ENCODE results near the gene POLD1. TPM values are rescaled to one million over a fixed set of nuclear protein-coding genes. Genes with fewer than 3 reads are reported as not detected.

Gene POLD1
- polyA plus RNA-seq, 3 donors: 9.3 to 22.4 (median 15.6) TPM

GRCh38 chr19:50428772-50429463 lies 44.8 kb downstream of the POLD1 start:
- H3K4me1 Mint-ChIP-seq: peaks cover 29% of the 10 kb centered on the region
- no peak for TF ChIP-seq CTCF (IDR thresholded peaks at IDR 0.05)
- H3K36me3 Mint-ChIP-seq: no peaks in the 10 kb centered on the region
- Histone ChIP-seq H3K9ac (ENCODE audit: insufficient read depth, low read length, poor library complexity, severe bottlenecking) (peak overlapping the region; percentile 56), H3K4me1 (ENCODE audit: control insufficient read depth in 1 of 2, insufficient read depth in 2 of 2, low read length in 2 of 2) (peaks cover 28 to 37% of the 10 kb centered on the region in 2 donors), H4K20me1 (ENCODE audit: insufficient read depth, low read length) (no peaks in the 10 kb centered on the region), H3K9me3 (replicated peaks in 1 of 2; ENCODE audit: control insufficient read depth in 1 of 2, insufficient read depth in 1 of 2, low read length in 2 of 2) (no peaks in the 10 kb centered on the region), H3K27me3 (ENCODE audit: control insufficient read depth in 2 of 2, insufficient read depth in 2 of 2, low read length in 2 of 2) (peaks cover 0 to 10% of the 10 kb centered on the region in 2 donors), H2AFZ (ENCODE audit: insufficient read depth, low read depth, low read length, poor library complexity, severe bottlenecking) (no peak overlapping the region), H3K36me3 (replicated peaks in 1 of 2; ENCODE audit: control insufficient read depth in 1 of 2, insufficient read depth in 2 of 2, low read length in 2 of 2) (no peaks in the 10 kb centered on the region), H3K4me3 (replicated peaks in 1 of 3; ENCODE audit: low read depth in 2 of 3, low read length in 3 of 3) (peak overlapping the region in 1 of 3 experiments; percentile 54), H3K4me2 (replicated peaks; ENCODE audit: extremely low read depth, low read length, poor library complexity, severe bottlenecking) (peak overlapping the region; percentile 61), H3K27ac (ENCODE audit: low read depth in 1 of 2, low read length in 2 of 2) (peak overlapping the region; percentile 82 to 83), H3K79me2 (ENCODE audit: insufficient read depth, low read length) (no peaks in the 10 kb centered on the region)
- peaks cover 11 to 23% (median 20%) of the 10 kb centered on the region in 3 donors for H3K27me3 Mint-ChIP-seq (ENCODE audit: low read depth in 3 of 3)
- H3K27ac Mint-ChIP-seq: peak overlapping the region in 5 of 7 donors; percentile 47 to 93 (median 71)
- H3K4me3 Mint-ChIP-seq: peak overlapping the region; percentile 20 to 22
- no peaks in the 10 kb centered on the region for H3K9me3 Mint-ChIP-seq
- WGBS (ENCODE audit: insufficient coverage): 73% methylated on average over 1 of the region's 7 CpGs
- DNase-seq: no peak
- intact Hi-C loops (cut with micrococcal nuclease): no loop called here

GRCh38 chr19:50430888-50431342 lies 46.8 kb downstream of the POLD1 start:
- Mint-ChIP-seq H3K27me3 (ENCODE audit: low read depth in 3 of 3) (peaks cover 14 to 27% (median 25%) of the 10 kb centered on the region in 3 donors), H3K4me3 (peak overlapping the region; percentile 82 to 96), H3K9me3 (no peaks in the 10 kb centered on the region), H3K27ac (peak overlapping the region; percentile 94 to 98 (median 96)), H3K4me1 (peaks cover 29% of the 10 kb centered on the region), H3K36me3 (no peaks in the 10 kb centered on the region)
- Histone ChIP-seq H3K4me3 (replicated peaks in 1 of 3; ENCODE audit: low read depth in 2 of 3, low read length in 3 of 3) (peak overlapping the region; percentile 53 to 65 (median 55)), H3K36me3 (replicated peaks in 1 of 2; ENCODE audit: control insufficient read depth in 1 of 2, insufficient read depth in 2 of 2, low read length in 2 of 2) (no peaks in the 10 kb centered on the region), H3K79me2 (ENCODE audit: insufficient read depth, low read length) (no peaks in the 10 kb centered on the region), H3K4me1 (ENCODE audit: control insufficient read depth in 1 of 2, insufficient read depth in 2 of 2, low read length in 2 of 2) (peaks cover 28 to 37% of the 10 kb centered on the region in 2 donors), H3K9me3 (replicated peaks in 1 of 2; ENCODE audit: control insufficient read depth in 1 of 2, insufficient read depth in 1 of 2, low read length in 2 of 2) (no peaks in the 10 kb centered on the region), H4K20me1 (ENCODE audit: insufficient read depth, low read length) (no peaks in the 10 kb centered on the region), H3K27ac (ENCODE audit: low read depth in 1 of 2, low read length in 2 of 2) (peak overlapping the region; percentile 71), H2AFZ (ENCODE audit: insufficient read depth, low read depth, low read length, poor library complexity, severe bottlenecking) (peak overlapping the region; percentile 83), H3K27me3 (ENCODE audit: control insufficient read depth in 2 of 2, insufficient read depth in 2 of 2, low read length in 2 of 2) (peaks cover 0 to 10% of the 10 kb centered on the region in 2 donors), H3K4me2 (replicated peaks; ENCODE audit: extremely low read depth, low read length, poor library complexity, severe bottlenecking) (peak overlapping the region; percentile 83), H3K9ac (ENCODE audit: insufficient read depth, low read length, poor library complexity, severe bottlenecking) (peak overlapping the region; percentile 52)
- intact Hi-C loops (cut with micrococcal nuclease): loop anchor here in 1 of 2 donors (5.0 kb wide), 1 partner anchor 44 kb away; no protein-coding TSS in a partner anchor
- DNase-seq: no peak
- 72% methylated on average over 2 of the region's 13 CpGs for WGBS (ENCODE audit: insufficient coverage)
- no peak for TF ChIP-seq CTCF (IDR thresholded peaks at IDR 0.05)

Measured in CD14-positive monocyte (primary cell).